HG03565 (cell line): ENCODE results near the gene CCDC181.
"Not testable (repeated sequence)": the region's sequence is repeated elsewhere in the genome, so short reads cannot be mapped to it uniquely, and the experiment has no call there.

ENCODE experiments used
- ATAC-seq: cut with Tn5 transposase; IDR thresholded peaks from one replicate; pipeline ENCODE4 v1.9.1; 2021; ENCODE audit warnings: mild to moderate bottlenecking, moderate library complexity; ENCODE audit not compliant: unreplicated experiment

The CCDC181 gene

DNA sequence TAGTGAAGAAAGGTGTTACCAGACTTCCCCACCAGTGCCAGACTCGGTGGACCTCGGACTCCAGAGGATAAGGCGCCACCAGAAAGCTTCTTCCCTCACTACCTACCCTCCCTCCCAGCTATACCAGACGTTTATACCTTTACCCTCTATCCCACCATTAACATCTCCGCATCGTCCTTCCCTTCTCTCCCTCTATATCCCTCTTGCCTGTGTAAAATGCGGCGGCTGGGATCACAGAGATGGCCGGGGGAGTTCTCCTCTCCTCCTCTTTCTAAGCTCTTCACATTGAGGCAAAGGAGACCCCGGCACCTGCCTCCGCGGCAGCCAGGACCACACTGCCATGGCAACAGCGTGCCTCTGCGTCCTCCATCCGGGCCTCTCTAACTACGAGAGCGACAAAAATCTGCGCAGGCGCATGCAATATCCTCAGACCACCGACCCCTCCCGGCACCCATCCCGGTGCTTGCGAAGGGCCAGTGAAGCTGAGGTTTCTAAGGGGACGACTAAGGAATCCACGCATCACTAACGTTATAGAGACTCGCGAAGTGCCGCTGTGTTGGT lies at the start of gene CCDC181:
CCDC181 (minus strand) TSS at position 394 of the 561 bp plus-strand sequence. CDS start 2,547 bp downstream, outside the sequence.
- ATAC-seq: peak; percentile 95

GRCh38 chr1:169475806-169476387 lies 48.6 kb upstream of the CCDC181 start:
- no peak for ATAC-seq

GRCh38 chr1:169474302-169474995 lies 47.2 kb upstream of the CCDC181 start:
- no peak for ATAC-seq

GRCh38 chr1:169473347-169473746 lies 46.1 kb upstream of the CCDC181 start:
- ATAC-seq: no peak

GRCh38 chr1:169472738-169473137 lies 45.5 kb upstream of the CCDC181 start:
- ATAC-seq: no peak

DNA sequence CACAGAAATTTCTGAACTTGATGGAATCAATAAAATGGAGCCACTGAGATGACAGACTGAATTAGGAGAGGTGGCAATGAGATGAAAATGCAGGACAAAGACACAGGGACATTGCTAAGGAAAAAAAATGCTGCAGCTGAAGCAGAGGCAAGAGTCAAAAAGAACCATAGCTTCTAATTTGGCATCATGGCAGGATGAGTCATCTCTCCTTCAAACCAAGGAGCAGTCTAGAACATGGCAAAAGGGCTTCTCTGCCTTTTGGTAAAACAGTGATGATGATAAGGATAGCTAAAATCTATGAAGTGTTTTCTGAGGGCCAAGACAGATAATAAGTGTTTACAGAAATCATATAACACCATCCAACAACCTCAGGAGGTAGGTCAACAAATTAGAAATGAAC lies 41.7 kb upstream of the CCDC181 start:
- no peak for ATAC-seq

- no peak for ATAC-seq
These were observed 39.3 kb upstream of the CCDC181 start for GRCh38 chr1:169466259-169467230.

DNA sequence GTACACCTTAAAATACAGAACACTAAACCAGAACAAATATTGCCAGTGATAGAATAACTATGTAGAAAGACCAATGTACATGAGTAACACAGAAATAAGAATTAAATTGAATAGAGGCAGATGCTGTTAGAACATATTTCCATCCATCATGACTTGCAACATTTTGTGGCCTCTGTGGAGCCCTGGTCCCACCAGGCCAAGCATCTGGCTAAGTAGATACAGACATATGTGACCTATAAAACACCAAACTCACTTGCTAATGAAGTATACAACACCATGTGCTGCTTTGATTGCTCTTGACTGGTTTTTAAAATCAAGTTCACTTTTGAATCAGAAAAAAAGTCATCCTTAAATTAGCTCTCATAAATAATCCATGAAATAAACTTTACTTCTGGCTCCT lies 38.0 kb upstream of the CCDC181 start:
- no peak for ATAC-seq

GRCh38 chr1:169462385-169462784 lies 35.1 kb upstream of the CCDC181 start:
- no peak for ATAC-seq

DNA sequence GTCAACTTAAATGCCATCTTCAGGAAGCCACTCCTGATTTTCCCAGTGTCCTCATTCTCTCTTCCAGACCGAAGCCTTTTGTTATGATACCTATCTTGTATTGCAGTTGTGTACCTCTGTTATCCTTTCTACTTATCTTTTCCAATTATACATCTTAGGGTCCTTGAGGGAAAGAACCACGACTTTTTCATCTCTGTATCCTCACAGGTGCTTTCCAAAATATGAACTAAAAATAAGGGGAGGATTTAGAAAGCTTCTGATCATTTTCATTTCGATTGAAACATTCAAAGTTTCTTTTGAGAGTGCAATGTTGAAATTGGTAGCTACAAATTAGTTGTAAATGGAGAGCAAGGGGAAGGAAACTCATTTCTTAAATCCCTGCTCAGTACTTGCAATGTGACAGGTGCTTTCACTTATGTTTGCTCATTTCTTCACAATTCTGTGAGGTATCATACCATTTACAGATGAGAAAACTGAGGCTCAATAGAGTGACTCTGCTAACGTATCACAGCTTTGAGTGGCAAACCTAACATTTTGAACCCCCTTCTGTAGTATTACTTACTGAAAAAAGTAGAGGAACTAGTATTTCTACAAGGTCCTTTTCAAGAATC lies 34.2 kb upstream of the CCDC181 start:
- ATAC-seq: no peak

DNA sequence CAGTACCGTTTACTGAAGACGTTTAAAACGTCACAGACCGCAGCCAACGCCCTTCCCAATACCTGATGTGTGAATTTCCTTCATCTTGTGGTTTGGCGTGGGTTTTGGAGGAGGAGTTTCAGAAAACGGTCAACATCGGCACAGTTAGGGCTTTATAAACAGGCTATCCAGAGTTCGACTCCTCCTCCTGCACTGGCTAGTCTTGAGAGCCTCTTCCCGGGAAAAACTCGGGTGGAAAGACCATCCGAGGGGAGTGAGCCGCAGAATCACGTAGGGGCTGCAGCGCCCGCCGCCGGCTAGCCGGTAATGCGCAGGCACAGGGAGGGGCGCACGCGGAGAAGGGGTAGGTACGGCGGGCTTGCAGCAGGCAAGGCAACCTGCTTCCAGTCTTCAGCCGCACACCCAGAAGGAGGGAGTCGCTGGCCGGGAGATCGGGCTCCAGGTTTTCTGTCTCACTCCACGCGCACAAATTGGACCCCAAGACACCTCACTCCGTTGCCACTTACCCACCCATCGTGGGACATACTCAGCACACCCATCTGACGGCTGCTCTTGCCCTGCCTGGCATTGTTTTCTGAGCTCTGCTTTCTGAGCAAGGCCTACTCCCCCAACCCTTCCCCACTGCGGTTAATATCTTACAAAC lies 33.0 kb upstream of the CCDC181 start:
- ATAC-seq: no peak

- no peak for ATAC-seq
These were observed 30.2 kb upstream of the CCDC181 start for GRCh38 chr1:169457443-169457842.

- no peak for ATAC-seq
These were observed 28.8 kb upstream of the CCDC181 start for GRCh38 chr1:169456029-169456428.

DNA sequence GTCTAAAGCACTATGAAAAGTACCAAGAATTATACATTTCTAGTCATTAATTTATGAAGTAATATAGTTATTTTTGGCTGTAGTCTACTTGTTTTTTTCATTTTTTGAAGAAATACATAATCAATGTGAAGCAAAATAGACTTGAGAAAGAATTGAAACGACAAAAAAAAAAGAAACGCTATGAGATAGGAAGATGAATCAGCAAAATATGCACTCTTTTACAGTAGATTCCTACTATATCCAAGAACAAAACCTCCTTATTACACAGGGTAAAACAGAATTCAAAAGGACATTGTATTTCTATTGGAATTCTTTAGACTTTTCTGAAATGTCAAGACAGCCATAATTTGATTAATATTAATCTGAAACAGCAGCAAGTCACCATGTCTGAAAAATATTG lies 25.6 kb upstream of the CCDC181 start:
- no peak for ATAC-seq

DNA sequence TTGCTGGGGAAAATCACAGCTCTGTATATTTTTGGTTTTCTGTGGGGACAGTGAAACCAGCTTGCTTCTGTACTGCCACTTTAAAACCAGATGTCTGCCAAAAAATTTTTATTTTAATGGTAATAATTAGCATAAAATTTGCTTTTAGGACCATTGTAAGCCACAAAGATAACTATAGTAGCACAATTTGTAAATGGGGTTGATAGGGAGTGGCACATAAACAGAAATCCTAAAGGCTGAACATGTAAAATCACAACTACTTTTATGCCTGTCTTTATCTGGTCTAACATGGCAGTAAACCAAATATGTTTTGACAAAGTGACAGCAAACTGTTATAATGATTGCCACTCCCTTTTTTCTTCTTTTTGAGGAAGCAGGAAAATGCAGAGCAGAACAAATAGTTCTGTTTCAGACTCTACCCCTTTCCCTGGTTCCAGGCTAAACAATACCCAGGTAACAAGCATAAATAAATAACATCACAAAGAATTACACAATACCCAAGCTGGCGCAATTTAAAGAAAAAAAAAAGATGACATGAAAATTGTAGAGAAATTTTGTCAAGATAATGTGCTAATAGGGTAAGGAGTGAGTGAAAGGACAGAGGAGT lies 24.0 kb upstream of the CCDC181 start:
- no peak for ATAC-seq

- ATAC-seq: no peak
These were observed 16.6 kb upstream of the CCDC181 start for GRCh38 chr1:169443923-169444322.

- ATAC-seq: no peak
These were observed 1.0 kb downstream of the CCDC181 start for GRCh38 chr1:169426174-169426705.

GRCh38 chr1:169421309-169421708 lies 6.0 kb downstream of the CCDC181 start:
- no peak for ATAC-seq

GRCh38 chr1:169414952-169415351 lies 12.3 kb downstream of the CCDC181 start:
- no peak for ATAC-seq

GRCh38 chr1:169408340-169408739 lies 18.9 kb downstream of the CCDC181 start:
- not testable (repeated sequence) for ATAC-seq
